KOPT-K1 (cell line): Measurements from ENCODE around the gene TNS3.
"Not testable (repeated sequence)": the region's sequence is repeated elsewhere in the genome, so short reads cannot be mapped to it uniquely, and the experiment has no call there.

ENCODE experiments used
- H3K27ac ChIP-seq: fragments of 200-600 bp; sonication (generic); 2 replicates; pipeline ENCODE4 v1.5.1; 2016; ENCODE audit warnings: antibody characterized with exemption, mild to moderate bottlenecking, low read depth, low read length; ENCODE audit not compliant: poor library complexity, severe bottlenecking
- H3K36me3 ChIP-seq: fragments of 200-600 bp; sonication (generic); 2 replicates; pipeline ENCODE4 v1.5.1; 2017; ENCODE audit warnings: antibody characterized with exemption, mild to moderate bottlenecking, low read length, moderate library complexity; ENCODE audit not compliant: insufficient read depth
- H3K9me3 ChIP-seq: fragments of 200-600 bp; sonication (generic); 2 replicates; pipeline ENCODE4 v1.5.1; 2017; ENCODE audit warnings: antibody characterized with exemption, low read length, mild to moderate bottlenecking; ENCODE audit not compliant: insufficient read depth, poor library complexity, severe bottlenecking

TNS3 gene

DNA sequence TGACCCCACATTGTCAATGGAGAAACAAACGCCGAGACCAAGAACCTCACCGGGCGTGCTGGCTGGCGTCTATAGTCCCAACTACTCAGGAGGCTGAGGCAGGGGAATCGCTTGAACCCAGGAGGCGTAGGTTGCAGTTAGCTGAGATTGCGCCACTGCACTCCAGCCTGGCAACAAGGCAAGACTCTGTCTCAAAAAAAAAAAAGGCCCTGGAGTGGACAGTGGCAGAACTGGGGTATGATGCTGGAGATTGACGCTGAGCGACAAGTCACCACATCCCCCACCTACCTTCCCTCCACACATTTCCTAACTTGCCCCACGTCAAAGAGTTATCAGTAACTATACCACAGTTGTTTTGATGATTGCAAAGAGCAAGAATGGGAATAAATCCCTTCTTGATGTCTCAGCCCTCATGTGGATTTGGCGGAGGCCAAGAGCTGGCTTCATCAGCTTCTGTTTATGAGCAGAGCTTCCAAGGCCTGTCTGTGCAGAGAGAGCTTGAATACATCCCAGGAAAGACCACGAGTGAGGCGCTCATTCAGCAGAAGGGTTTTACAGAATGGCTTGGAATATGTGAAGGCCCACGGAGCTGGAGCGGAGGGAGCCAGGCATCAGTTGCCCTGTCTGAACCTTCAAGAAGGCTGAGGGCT is 28.0 kb upstream of the TNS3 start:
- Histone ChIP-seq H3K27ac (no peak overlapping the region), H3K9me3 (no peaks in the 10 kb centered on the region), H3K36me3 (no peaks in the 10 kb centered on the region)

DNA sequence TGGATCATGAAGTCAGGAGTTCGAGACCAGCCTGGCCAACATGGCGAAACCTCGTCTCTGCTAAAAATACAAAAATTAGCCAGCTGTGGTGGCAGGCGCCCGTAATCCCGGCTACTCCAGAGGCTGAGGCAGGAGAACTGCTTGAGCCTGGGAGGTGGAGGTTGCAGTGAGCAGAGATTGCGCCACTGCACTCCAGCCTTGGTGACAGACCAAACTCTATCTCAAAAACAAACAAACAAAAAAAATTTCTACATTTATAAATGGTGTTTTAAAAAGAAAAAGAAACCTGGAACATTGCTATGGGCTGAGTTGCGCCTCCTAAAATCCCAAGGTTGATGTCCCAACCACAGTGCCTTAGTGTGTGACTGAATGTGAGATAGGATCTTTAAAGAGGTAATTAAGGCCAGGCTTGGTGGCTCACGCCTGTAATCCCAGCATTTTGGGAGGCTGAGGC is 24.7 kb upstream of the TNS3 start:
- not testable (repeated sequence) for H3K9me3 ChIP-seq, H3K27ac ChIP-seq

DNA sequence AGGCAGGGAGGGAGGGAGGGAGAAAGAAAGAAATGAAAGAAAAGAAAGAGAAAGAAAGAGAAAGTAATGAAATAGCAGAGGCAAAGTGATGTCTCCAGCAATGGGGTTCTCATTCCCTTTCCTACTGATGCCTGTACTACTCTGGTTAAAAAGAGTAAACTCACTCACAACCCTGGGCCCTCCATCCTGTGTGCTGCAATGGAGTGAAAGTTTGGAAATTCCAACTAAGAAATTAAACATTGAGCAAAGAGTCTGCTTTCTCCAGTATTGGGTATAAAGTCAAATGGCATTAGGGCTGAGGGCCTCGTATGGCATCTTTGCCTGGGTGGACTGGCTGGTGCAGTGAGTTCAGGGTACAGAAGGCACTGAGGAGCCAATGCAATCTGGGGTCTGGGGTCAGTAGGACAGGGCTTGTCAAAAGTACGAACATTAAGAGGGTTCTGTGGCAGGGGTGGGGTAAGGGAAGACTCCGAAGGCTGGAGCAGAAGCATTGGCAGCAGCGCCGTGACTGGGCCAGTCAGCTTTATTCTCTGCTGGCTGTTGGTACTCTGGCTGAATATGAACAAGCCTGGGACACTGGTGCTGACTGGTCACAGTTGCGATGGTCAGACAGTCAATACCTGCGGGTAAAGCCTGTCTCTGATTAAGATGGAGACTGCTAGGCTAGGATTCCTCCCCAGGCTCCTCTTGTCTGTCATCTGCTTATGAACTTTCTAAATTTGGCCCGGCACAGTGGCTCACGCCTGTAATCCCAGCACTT is 24.1 kb upstream of the TNS3 start:
- no peaks in the 10 kb centered on the region for H3K36me3 ChIP-seq
- no peaks in the 10 kb centered on the region for H3K9me3 ChIP-seq
- no peak overlapping the region for H3K27ac ChIP-seq

More for the DNA sequence above, 24.7 kb upstream of the TNS3 start:
- not testable (repeated sequence) for H3K36me3 ChIP-seq

DNA sequence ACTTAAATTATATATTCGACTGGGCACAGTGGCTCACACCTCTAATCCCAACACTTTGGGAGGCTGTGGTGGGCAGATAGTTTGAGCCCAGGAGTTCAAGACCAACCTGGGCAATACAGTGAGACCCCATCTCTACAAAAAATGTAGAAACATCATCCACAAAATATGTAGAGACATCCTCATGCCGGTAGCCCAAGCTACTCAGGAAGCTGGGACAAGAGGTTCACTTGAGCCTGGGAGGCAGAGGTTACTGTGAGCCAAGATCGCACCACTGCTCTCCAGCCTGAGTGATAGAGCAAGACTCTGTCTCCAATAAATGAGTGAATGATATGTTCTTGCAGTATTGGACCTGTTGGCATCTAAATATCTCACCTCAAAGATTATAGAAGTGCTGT is 22.6 kb upstream of the TNS3 start:
- Histone ChIP-seq H3K27ac (no peak overlapping the region), H3K36me3 (no peaks in the 10 kb centered on the region), H3K9me3 (no peaks in the 10 kb centered on the region)

DNA sequence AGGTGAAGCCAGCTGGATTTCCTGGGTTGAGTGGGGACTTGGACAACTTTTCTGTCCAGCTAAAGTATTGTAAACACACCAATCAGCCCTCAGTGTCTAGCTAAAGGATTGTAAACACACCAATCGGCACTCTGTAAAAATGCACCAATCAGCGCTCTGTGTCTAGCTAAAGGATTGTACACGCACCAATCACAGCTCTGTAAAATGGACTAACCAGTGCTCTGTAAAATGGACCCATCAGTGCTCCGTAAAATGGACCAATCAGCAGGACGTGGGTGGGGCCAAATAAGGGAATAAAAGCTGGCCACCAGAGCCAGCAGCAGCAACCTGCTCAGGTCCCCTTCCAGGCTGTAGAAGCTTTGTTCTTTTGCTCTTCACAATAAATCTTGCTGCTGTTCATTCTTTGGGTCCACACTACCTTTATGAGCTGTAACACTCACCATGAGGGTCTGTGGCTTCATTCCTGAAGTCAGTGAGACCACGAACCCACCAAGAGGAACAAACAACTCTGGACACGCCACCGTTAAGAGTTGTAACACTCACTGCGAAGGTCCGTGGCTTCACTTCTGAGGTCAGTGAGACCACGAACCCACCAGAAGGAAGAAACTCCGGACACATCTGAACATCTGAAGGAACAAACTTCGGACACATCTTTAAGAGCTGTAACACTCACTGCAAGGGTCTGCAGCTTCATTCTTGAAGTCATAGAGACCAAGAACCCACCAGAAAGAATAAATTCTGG is 21.8 kb upstream of the TNS3 start:
- not testable (repeated sequence) for H3K9me3 ChIP-seq, H3K27ac ChIP-seq, H3K36me3 ChIP-seq

DNA sequence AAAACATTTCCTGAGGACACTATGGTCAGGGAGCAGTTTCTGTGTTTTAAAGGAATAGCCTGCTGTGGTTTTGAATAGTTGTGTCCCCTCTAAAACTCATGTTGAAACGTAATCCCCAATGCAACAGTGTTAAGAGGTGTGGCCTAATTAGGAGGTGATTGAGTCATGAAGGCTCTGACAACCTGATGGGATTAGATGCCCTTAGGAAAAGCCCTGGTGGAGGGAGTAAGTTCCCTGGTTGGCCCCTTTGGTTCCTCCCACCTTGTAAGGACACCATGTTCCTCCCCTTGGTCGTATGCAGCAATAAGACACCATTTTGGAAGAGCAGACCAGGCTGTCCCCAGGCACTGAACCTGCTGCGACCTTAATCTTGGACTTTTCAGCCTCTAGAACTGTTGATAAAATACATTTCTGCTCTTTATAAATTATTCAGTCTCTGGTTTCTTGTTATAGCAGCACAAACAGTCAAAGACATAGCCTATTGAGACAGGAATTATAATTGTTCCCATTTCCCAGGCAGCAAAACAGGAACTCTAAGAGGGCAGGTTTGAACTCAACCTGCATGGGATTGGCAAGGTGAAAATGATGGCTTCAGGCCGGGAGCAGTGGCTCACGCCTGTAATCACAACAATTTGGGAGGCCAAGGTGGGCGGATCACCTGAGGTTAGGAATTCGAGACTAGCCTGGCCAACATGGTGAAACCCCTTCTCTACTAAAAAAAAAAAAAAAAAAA is 20.5 kb upstream of the TNS3 start:
- H3K27ac ChIP-seq = no peak overlapping the region
- no peaks in the 10 kb centered on the region for H3K36me3 ChIP-seq
- H3K9me3 ChIP-seq = peaks cover 14% of the 10 kb centered on the region

DNA sequence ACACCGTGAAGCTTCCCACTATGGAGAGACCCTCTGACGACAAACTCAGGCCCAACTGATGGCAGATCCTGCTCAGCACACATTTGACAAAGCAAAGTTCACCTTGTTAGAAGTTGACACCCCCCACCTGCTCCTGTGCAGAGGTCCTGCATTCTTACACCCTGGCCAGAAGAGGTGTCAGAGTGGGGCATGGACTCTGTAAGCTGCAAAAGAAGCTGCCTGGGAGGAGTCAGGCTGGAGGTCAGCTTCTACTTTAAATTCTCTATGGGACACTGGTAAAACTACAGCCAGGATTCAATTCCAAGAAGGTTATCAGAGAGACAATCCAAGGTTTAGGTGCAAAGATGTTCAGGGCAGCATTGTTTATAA is 20.0 kb upstream of the TNS3 start:
- peaks cover 20% of the 10 kb centered on the region for H3K9me3 ChIP-seq
- no peak overlapping the region for H3K27ac ChIP-seq
- no peaks in the 10 kb centered on the region for H3K36me3 ChIP-seq

DNA sequence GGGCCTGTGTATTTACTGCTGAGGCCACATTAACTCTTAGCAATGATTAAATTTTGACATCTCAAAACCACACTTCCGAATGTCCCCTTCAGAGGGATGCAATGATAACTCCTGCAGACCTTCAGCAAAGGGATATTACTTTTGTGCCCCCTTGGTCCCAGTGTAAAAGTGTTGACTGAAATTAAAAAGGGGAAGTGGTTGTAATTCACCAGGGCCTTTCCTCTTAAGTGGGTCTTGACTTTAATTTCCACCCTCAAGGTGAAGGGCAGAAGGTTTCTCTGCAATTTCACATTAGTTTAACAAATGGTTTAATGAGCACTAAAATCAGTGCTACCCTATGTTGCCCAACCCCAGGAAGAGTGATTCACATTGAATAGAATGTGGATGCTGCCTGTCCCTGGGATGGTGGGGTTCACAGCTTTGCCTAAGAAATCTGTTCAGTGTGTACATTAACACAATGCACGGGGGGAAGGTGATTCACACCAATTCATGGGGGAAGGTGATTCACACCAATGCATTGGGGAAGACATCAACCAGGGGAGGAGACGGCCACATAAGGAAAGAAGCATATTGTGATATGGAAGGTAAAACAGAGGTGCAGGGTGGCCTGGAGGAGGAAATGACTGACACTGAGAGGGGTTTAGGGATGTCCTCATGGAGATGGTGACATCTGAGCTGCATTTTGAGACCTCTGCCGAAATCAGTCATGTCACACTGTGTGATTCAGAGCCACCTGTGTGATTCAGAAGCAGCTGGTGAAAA is 19.4 kb upstream of the TNS3 start:
- Histone ChIP-seq H3K27ac (no peak overlapping the region), H3K36me3 (no peaks in the 10 kb centered on the region), H3K9me3 (peaks cover 25% of the 10 kb centered on the region)

DNA sequence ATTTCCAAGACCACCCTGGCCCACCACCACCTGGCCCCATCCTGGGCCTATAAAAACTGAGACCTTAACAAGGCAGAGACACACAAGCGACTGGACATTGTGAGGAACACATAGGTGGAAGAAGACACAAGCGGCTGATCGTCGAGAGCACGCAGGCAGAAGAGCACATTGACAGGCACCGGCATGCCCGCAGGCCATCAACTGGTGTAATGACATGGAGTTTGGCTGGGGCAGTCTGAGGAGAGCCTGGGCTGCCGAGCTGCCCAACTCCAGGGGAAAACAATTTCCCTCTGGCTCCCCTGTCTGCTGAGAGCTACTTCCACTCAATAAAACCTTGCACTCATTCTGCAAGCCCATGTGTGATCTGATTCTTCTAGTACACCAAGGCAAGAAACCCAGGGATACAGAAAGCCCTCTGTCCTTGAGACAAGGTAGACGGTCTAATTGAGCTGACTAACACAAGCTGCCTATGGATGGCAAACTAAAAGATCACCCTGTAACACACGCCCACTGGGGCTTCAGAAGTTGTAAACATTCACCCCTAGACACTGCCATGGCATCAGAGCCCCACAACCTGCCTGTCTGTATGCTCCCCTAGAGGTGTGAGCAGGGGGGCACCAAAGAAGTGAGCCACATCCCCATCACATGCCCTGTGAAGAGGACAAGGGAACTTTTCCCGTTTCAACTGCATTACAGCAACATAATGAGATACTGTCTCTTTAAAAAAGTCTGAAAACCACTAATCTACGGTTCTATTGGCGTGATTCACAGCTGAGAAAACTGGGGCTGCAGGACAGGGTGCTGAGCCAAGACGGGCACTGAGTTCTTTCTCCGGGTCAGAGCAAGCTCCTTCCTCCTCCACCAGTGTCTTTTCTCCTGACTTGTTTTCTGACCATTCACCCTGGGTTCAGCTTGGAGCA is 18.5 kb upstream of the TNS3 start:
- Histone ChIP-seq H3K36me3 (no peaks in the 10 kb centered on the region), H3K27ac (no peak overlapping the region)

DNA sequence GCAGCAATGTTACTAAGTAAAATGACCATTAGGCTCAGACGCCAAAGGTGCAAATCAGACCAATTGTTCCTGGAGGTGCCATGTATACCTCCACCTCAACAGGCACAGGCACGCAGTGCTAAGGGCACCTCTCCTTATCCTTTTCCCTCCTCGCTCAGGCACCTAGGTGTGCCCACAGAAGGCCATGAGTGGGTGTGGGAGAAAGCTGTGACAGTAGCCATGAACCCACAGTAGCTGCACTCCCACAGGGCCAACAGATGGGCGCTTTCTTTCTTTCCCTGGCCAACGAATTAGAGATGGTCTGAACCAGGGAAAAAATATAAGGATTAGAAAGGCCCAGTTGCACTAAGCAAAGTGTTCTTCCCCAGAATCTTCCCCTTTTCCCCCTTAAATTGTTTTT is 15.5 kb upstream of the TNS3 start:
- Histone ChIP-seq H3K9me3 (peaks cover 35% of the 10 kb centered on the region), H3K36me3 (no peaks in the 10 kb centered on the region), H3K27ac (no peak overlapping the region)

More for the DNA sequence above, 18.5 kb upstream of the TNS3 start:
- H3K9me3 ChIP-seq = peaks cover 31% of the 10 kb centered on the region

DNA sequence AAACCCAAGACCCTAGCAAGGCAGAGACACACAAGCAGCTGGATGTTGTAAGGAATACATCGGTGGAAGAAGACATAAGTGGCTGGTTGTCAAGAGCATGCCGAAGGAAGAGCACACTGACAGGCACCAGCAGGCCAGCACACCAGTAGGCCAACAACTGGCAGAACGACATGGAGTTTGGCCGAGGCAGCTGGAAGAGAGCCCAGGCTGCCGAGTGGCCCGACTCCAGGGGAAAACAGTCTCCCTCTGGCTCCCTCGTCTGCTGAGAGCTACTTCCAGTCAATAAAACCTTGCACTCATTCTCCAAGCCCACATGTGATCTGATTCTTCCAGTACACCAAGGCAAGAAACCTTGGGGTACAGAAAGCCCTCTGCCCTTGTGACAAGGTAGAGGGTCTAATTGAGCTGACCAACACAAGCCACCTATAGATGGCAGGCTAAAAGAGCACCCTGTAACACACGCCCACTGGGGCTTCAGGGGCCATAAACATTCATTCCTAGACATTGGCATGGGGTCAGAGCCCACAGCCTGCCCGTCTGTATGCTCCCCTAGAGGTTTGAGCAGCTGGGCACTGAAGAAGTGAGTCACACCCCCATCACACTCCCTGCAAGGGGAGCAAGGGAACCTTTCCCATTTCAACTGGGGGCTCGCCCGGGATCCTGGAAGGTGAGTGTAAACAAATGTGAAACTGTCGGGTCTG is 14.7 kb upstream of the TNS3 start:
- Histone ChIP-seq H3K36me3 (no peaks in the 10 kb centered on the region), H3K27ac (no peak overlapping the region), H3K9me3 (peaks cover 35% of the 10 kb centered on the region)

DNA sequence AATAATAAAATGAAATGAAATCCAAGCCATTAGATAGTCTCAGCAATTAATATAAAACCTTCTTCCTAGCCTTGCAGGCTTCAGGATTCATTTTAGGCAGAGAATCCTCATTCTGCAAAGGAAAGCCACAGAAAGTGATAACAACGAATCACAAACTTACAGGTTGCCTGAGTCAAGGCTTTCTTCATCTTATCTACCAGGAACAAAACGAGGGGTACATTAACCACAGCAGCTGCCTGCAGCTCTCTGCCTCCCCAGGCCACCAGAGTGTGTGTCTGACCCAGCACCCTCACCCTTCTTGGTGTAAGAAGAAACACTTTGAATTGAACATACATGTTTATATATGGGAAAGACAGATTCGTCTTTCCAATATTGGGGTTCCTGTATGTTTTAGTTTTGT is 12.5 kb upstream of the TNS3 start:
- H3K36me3 ChIP-seq = no peaks in the 10 kb centered on the region
- H3K27ac ChIP-seq = no peak overlapping the region
- peaks cover 35% of the 10 kb centered on the region for H3K9me3 ChIP-seq
